ENCODE results near the gene TRABD2B. TPM values are rescaled to one million over a fixed set of nuclear protein-coding genes. Genes with fewer than 3 reads are reported as not detected.

TRABD2B gene
- total and polyA plus RNA-seq, 8 donors, result 0.99 to 5.2 (median 3.3) TPM

- Histone ChIP-seq H3K9me3 (no peaks in the 10 kb centered on the region), H3K4me3 (no peak overlapping the region), H3K36me3 (no peaks in the 10 kb centered on the region), H3K27ac (no peak overlapping the region), H3K4me1 (peaks cover 0 to 5% of the 10 kb centered on the region in 2 donors), H3K27me3 (no peaks in the 10 kb centered on the region)
- ATAC-seq (no peak), DNase-seq (no peak)
- TF ChIP-seq CTCF (IDR thresholded peaks at IDR 0.05), result no peak
- intact Hi-C loops (cut with DNase I), result no loop called here
These were observed 58.7 kb downstream of the TRABD2B start for GRCh38 chr1:47938520-47938919.

- H3K27me3 ChIP-seq, result no peaks in the 10 kb centered on the region
- H3K27ac ChIP-seq, result no peak overlapping the region
- no peak for ATAC-seq
- no peak for DNase-seq
- no peaks in the 10 kb centered on the region for H3K9me3 ChIP-seq
- H3K36me3 ChIP-seq, result no peaks in the 10 kb centered on the region
- intact Hi-C loops (cut with DNase I), result no loop called here
- H3K4me1 ChIP-seq, result peaks cover 0 to 5% of the 10 kb centered on the region in 2 donors
- TF ChIP-seq CTCF (IDR thresholded peaks at IDR 0.05), result no peak
- no peak overlapping the region for H3K4me3 ChIP-seq
These were observed 59.5 kb downstream of the TRABD2B start for GRCh38 chr1:47937586-47938254.

- Histone ChIP-seq H3K4me3 (no peak overlapping the region), H3K4me1 (peaks cover 0 to 5% of the 10 kb centered on the region in 2 donors), H3K36me3 (no peaks in the 10 kb centered on the region), H3K27ac (no peak overlapping the region), H3K27me3 (no peaks in the 10 kb centered on the region), H3K9me3 (no peaks in the 10 kb centered on the region)
- intact Hi-C loops (cut with DNase I), result no loop called here
- no peak for TF ChIP-seq CTCF (IDR thresholded peaks at IDR 0.05)
- DNase-seq (no peak), ATAC-seq (no peak)
These were observed 60.2 kb downstream of the TRABD2B start for GRCh38 chr1:47936916-47937551.

GRCh38 chr1:47935856-47936255 lies 61.3 kb downstream of the TRABD2B start:
- ATAC-seq, result no peak
- no peak overlapping the region for H3K4me3 ChIP-seq
- TF ChIP-seq CTCF (IDR thresholded peaks at IDR 0.05), result no peak
- no peaks in the 10 kb centered on the region for H3K27me3 ChIP-seq
- no peaks in the 10 kb centered on the region for H3K9me3 ChIP-seq
- peaks cover 0 to 3% of the 10 kb centered on the region in 2 donors for H3K4me1 ChIP-seq
- intact Hi-C loops (cut with DNase I), result no loop called here
- no peak for DNase-seq
- no peak overlapping the region for H3K27ac ChIP-seq
- H3K36me3 ChIP-seq, result no peaks in the 10 kb centered on the region

GRCh38 chr1:47935163-47935562 lies 62.0 kb downstream of the TRABD2B start:
- Histone ChIP-seq H3K27me3 (no peaks in the 10 kb centered on the region), H3K27ac (no peak overlapping the region), H3K4me1 (no peaks in the 10 kb centered on the region), H3K9me3 (no peaks in the 10 kb centered on the region), H3K36me3 (no peaks in the 10 kb centered on the region), H3K4me3 (no peak overlapping the region)
- intact Hi-C loops (cut with DNase I), result no loop called here
- ATAC-seq (no peak), DNase-seq (no peak)
- TF ChIP-seq CTCF (IDR thresholded peaks at IDR 0.05), result no peak
